ENCODE measurements around the gene C1orf185.
A peak's percentile ranks its signal among the peaks of the same experiment; 100 is the strongest.

C1orf185 gene

DNA sequence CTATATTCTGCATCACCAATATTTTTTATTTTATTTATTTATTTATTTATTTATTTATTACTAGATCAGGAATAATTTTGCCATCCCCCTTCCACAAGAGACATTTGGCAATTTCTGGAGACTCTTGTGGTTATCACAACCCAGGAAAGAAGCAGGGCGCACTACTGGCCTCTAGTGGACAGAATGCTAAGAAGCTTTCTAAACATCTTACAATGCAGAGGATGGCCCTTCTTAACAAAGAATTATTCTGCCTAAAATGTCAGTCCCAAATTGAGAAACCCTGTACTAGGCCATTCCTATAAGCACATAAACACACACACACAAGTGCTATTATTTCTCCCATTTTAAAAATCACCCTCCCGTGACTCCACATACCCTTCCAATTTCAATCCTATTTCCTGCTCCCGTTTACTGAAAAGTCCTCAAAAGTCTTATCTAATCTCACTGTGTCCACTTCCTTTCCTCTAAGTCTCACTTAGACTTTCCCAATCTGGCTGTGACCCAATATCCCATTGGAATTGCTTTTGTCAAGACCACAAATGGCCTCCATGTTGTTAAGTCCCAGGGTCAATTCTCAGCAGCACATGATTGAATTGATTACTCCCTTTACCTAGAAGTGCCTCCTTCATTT lies 90.3 kb downstream of the C1orf185 start:
- peak; percentile 55 for DNase-seq (ENCODE audit: low spot score)
- TF ChIP-seq, protein P1, sequence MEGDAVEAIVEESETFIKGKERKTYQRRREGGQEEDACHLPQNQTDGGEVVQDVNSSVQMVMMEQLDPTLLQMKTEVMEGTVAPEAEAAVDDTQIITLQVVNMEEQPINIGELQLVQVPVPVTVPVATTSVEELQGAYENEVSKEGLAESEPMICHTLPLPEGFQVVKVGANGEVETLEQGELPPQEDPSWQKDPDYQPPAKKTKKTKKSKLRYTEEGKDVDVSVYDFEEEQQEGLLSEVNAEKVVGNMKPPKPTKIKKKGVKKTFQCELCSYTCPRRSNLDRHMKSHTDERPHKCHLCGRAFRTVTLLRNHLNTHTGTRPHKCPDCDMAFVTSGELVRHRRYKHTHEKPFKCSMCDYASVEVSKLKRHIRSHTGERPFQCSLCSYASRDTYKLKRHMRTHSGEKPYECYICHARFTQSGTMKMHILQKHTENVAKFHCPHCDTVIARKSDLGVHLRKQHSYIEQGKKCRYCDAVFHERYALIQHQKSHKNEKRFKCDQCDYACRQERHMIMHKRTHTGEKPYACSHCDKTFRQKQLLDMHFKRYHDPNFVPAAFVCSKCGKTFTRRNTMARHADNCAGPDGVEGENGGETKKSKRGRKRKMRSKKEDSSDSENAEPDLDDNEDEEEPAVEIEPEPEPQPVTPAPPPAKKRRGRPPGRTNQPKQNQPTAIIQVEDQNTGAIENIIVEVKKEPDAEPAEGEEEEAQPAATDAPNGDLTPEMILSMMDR (IDR thresholded peaks at IDR 0.05; ENCODE audit: borderline replicate concordance, control extremely low read depth, extremely low read depth, insufficient read depth, missing control alignments), result peak; percentile 80
- in situ Hi-C loops (cut with MboI; ENCODE audit: low sequenced_read_pairs, unreplicated experiment), result loop anchor here (10.0 kb wide), 1 partner anchor 418 kb away; no protein-coding TSS in a partner anchor

DNA sequence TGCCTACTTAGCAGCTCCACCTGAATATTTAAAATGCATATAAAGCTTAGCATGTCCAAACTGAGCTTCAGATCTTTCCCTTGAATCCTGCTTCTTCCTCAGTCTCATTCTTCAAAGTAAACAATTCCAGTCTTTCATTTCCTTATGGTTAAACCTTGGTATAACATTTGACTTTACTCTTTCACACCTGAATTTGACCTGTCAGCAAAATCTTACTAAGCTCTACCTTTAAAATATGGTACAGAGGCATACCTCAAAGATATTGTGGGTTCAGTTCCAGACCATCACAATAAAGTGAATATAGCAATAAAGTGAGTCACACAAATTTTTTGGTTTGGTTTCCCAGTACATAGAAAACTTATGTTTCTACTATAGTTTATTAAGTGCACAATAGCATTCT lies 91.5 kb downstream of the C1orf185 start:
- TF ChIP-seq, protein P1 (IDR thresholded peaks at IDR 0.05; ENCODE audit: borderline replicate concordance, control extremely low read depth, extremely low read depth, insufficient read depth, missing control alignments), result no peak
- no peak for DNase-seq (ENCODE audit: low spot score)
- in situ Hi-C loops (cut with MboI; ENCODE audit: low sequenced_read_pairs, unreplicated experiment), result loop anchor here (10.0 kb wide), 1 partner anchor 419 kb away; no protein-coding TSS in a partner anchor

All from GM13976 (cell line).